Stomach smooth muscle (tissue), 2 donors: Measurements from ENCODE around the gene CD300LG.
A peak's percentile ranks its signal among the peaks of the same experiment; 100 is the strongest.

ENCODE experiments used
- H3K27ac ChIP-seq: one replicate; pipeline ENCODE4 v1.7.0; 2013; ENCODE audit warnings: mild to moderate bottlenecking, low read length, inconsistent platforms
- H3K27me3 ChIP-seq, 2 donors: one replicate each; pipeline ENCODE4 v1.7.0; 2013; ENCODE audit warnings: low read length in 2 of 2; ENCODE audit not compliant: insufficient read depth in 2 of 2, control insufficient read depth in 1 of 2
- H3K36me3 ChIP-seq, 2 donors: one replicate each; pipeline ENCODE4 v1.7.0; 2013; ENCODE audit warnings: low read length in 2 of 2; ENCODE audit not compliant: control insufficient read depth in 2 of 2, insufficient read depth in 2 of 2
- H3K4me1 ChIP-seq: one replicate; pipeline ENCODE4 v1.7.0; 2013; ENCODE audit warnings: low read length; ENCODE audit not compliant: control insufficient read depth, insufficient read depth
- H3K4me3 ChIP-seq, 2 donors: one replicate each; pipeline ENCODE4 v1.7.0; 2013; ENCODE audit warnings: low read length in 2 of 2
- H3K9ac ChIP-seq, 2 donors: one replicate each; pipeline ENCODE4 v1.7.0; 2013; ENCODE audit warnings: low read length in 2 of 2, mild to moderate bottlenecking in 1 of 2
- H3K9me3 ChIP-seq, 2 donors: one replicate each; pipeline ENCODE4 v1.7.0; 2013; ENCODE audit warnings: low read length in 2 of 2; ENCODE audit not compliant: control insufficient read depth in 2 of 2
- donor health status: healthy.
- donor health status: Pancreatic carcinoma.

CD300LG gene

DNA sequence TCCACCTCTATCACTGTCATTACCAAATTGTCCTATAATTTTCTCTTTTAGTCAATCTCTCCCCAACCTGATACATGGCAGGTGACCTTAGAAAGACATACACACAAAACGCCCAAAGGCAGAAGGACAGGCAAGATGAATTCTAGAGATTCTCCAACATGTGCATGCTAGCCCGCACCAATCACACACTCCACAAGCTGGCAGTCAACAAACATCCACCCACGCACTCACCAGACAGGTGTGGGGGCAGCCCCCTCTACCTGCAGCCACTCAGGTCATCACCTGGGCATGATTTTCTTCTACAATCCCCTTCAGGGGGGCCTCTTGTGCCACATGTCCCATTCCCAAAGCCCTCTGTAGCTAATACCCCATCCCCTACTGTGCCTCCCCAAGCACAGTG is 50.9 kb downstream of the CD300LG start:
- H3K9me3 ChIP-seq = no peaks in the 10 kb centered on the region
- H3K9ac ChIP-seq = no peak overlapping the region
- peaks cover 6 to 11% of the 10 kb centered on the region in 2 donors for H3K36me3 ChIP-seq
- H3K27me3 ChIP-seq = no peaks in the 10 kb centered on the region
- H3K4me3 ChIP-seq = no peak overlapping the region
- no peak overlapping the region for H3K27ac ChIP-seq
- H3K4me1 ChIP-seq = peaks cover 17% of the 10 kb centered on the region

- no peak overlapping the region for H3K27ac ChIP-seq
- peaks cover 17% of the 10 kb centered on the region for H3K4me1 ChIP-seq
- no peaks in the 10 kb centered on the region for H3K9me3 ChIP-seq
- H3K4me3 ChIP-seq = no peak overlapping the region
- no peak overlapping the region for H3K9ac ChIP-seq
- H3K27me3 ChIP-seq = no peaks in the 10 kb centered on the region
- H3K36me3 ChIP-seq = peaks cover 6 to 10% of the 10 kb centered on the region in 2 donors
Measured at GRCh38 chr17:43898446-43898845, 51.5 kb downstream of the CD300LG start.

GRCh38 chr17:43900183-43900857 is 53.3 kb downstream of the CD300LG start:
- H3K9me3 ChIP-seq = no peaks in the 10 kb centered on the region
- H3K9ac ChIP-seq = no peak overlapping the region
- H3K27ac ChIP-seq = no peak overlapping the region
- H3K36me3 ChIP-seq = peaks cover 13 to 14% of the 10 kb centered on the region in 2 donors
- peaks cover 18% of the 10 kb centered on the region for H3K4me1 ChIP-seq
- no peaks in the 10 kb centered on the region for H3K27me3 ChIP-seq
- H3K4me3 ChIP-seq = peak overlapping the region; percentile 73 to 74

DNA sequence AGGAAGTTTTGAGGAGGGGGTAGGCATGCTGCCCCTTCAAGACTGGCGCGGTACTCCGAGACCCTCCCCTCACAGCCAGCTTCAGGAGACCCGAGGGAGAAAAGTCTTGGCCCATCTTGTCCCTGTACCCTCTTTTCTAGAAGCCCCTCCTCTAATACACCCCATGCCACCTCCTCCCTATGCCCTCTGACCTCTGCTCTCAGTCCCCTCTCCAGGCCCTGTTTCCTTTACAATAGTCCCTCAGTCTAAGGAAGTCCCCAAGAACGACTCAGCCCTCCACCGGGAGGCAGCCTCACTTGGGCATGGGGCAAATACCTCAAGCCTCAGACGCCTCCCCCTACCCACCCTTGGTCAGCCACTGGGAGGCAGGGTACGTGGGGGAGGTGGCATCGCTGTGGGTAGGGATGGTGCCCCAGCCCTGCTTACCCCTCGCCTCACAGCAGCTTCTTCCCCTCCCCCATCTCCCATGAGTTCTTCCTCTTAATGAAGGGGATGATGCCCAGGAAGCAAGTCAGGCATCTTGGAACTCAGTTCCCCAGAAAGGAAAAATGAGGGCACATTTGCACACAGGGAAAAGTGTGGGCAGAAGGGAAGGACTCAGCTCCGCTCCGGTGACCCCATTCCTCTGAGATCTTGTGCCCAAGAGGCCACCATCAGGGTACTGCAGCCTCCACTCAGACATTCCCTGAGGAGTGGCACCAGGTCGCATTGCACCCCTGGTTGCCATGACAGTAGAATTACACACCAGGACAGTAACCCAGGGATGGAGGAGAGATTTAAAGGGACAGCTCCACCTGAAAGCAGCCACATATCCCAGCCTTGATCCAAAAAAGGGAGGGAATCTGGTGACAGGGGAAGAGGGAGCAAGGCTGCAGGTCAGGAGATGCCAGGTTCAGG is 54.1 kb downstream of the CD300LG start:
- peaks cover 11 to 12% of the 10 kb centered on the region in 2 donors for H3K36me3 ChIP-seq
- H3K9ac ChIP-seq = no peak overlapping the region
- H3K4me3 ChIP-seq = peak overlapping the region; percentile 73 to 74
- peaks cover 26% of the 10 kb centered on the region for H3K4me1 ChIP-seq
- H3K27me3 ChIP-seq = no peaks in the 10 kb centered on the region
- H3K27ac ChIP-seq = no peak overlapping the region
- no peaks in the 10 kb centered on the region for H3K9me3 ChIP-seq

- H3K9ac ChIP-seq = no peak overlapping the region
- peaks cover 30% of the 10 kb centered on the region for H3K4me1 ChIP-seq
- H3K36me3 ChIP-seq = peaks cover 7 to 10% of the 10 kb centered on the region in 2 donors
- H3K9me3 ChIP-seq = no peaks in the 10 kb centered on the region
- H3K4me3 ChIP-seq = no peak overlapping the region
- no peaks in the 10 kb centered on the region for H3K27me3 ChIP-seq
- no peak overlapping the region for H3K27ac ChIP-seq
Measured at GRCh38 chr17:43901861-43902589, 55.0 kb downstream of the CD300LG start.

DNA sequence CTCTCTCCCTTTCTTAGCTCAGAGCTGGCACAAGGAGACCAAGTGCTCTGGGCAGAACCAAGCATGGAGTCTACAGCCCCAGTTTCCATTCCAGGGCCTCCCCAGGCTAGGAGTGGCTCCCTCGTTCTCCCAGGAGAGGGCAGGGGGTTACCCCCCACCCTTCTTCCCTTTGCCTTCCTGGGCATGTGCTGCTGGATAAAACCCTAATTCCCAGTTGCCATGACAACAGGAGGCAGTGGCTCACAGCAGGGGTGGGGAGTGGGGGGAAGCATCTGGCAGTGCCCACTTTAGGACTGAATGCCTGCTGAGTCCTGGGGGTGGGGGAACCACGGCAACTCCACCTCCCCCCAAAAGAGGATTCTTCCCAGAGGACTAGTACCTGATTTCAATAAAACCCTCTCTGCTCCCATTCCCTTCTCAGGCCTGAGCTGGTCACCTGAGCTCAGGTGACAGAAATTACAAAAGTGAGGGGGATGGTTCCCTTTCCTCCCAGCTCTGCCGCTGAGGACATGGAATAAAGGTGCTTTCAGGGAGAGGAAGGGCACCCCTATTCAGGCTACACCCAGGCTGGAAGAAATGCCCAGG is 58.5 kb downstream of the CD300LG start:
- Histone ChIP-seq H3K9me3 (no peaks in the 10 kb centered on the region), H3K4me3 (peak overlapping the region; percentile 68 to 88), H3K36me3 (peaks cover 5 to 7% of the 10 kb centered on the region in 2 donors), H3K27me3 (no peaks in the 10 kb centered on the region), H3K27ac (peak overlapping the region; percentile 96), H3K4me1 (peaks cover 37% of the 10 kb centered on the region), H3K9ac (peak overlapping the region; percentile 60 to 96)

GRCh38 chr17:43905985-43906852 is 59.2 kb downstream of the CD300LG start:
- Histone ChIP-seq H3K4me3 (peak overlapping the region; percentile 68 to 88), H3K9me3 (no peaks in the 10 kb centered on the region), H3K4me1 (peaks cover 30% of the 10 kb centered on the region), H3K27ac (peak overlapping the region; percentile 96), H3K27me3 (no peaks in the 10 kb centered on the region), H3K36me3 (peaks cover 5 to 7% of the 10 kb centered on the region in 2 donors), H3K9ac (peak overlapping the region; percentile 60 to 96)

GRCh38 chr17:43906951-43907424 is 60.0 kb downstream of the CD300LG start:
- Histone ChIP-seq H3K27me3 (no peaks in the 10 kb centered on the region), H3K36me3 (peaks cover 5 to 7% of the 10 kb centered on the region in 2 donors), H3K27ac (peak overlapping the region; percentile 96), H3K9me3 (no peaks in the 10 kb centered on the region), H3K4me1 (peaks cover 24% of the 10 kb centered on the region), H3K4me3 (peak overlapping the region; percentile 68 to 88), H3K9ac (peak overlapping the region; percentile 90 to 96)

- no peaks in the 10 kb centered on the region for H3K9me3 ChIP-seq
- H3K27ac ChIP-seq = peak within 1 kb of the TSS; percentile 96
- peaks cover 24% of the 10 kb centered on the region for H3K4me1 ChIP-seq
- H3K36me3 ChIP-seq = peaks cover 5 to 7% of the 10 kb centered on the region in 2 donors
- H3K9ac ChIP-seq = peak within 1 kb of the TSS; percentile 90 to 96
- H3K27me3 ChIP-seq = no peaks in the 10 kb centered on the region
- H3K4me3 ChIP-seq = peak within 1 kb of the TSS; percentile 68 to 88
Measured at GRCh38 chr17:43907425-43907981, 60.5 kb downstream of the CD300LG start, which contains the start of gene MPP2. Gene MPP2, minus strand, starts transcription at chr17:43907536. Its CDS starts 3,076 bp downstream, at chr17:43904460.
